Right renal pelvis (tissue), 4 donors: ENCODE results near the gene MARVELD1. TPM values are rescaled to one million over a fixed set of nuclear protein-coding genes. Genes with fewer than 3 reads are reported as not detected.
A peak's percentile ranks its signal among the peaks of the same experiment; 100 is the strongest.
"Not testable (repeated sequence)": the region's sequence is repeated elsewhere in the genome, so short reads cannot be mapped to it uniquely, and the experiment has no call there.

ENCODE experiments used
- DNase-seq, 4 donors: peaks; one replicate each; pipeline ENCODE4 v3.0.0-alpha.2; 2013; ENCODE audit warnings: low read depth in 4 of 4, low spot score in 3 of 4, missing footprints in 1 of 4
- polyA plus RNA-seq, 4 donors: library from polyadenylated mRNA; unstranded; fragments of 120-200 nt; gene quantifications; one replicate each; pipeline ENCODE4 v1.2.1, GENCODE V29; 2013; ENCODE audit not compliant: insufficient read length in 4 of 4

Gene MARVELD1
- polyA plus RNA-seq: 10 to 100 TPM; 48.2 to 55.3 (median 51.1) TPM

- peak in 2 of 4 donors; percentile 63 to 70 for DNase-seq
Observed at GRCh38 chr10:97713339-97713825, at the start of gene MARVELD1. Gene MARVELD1, plus strand, starts transcription at chr10:97713730. Its CDS starts 147 bp downstream, at chr10:97713877.

DNA sequence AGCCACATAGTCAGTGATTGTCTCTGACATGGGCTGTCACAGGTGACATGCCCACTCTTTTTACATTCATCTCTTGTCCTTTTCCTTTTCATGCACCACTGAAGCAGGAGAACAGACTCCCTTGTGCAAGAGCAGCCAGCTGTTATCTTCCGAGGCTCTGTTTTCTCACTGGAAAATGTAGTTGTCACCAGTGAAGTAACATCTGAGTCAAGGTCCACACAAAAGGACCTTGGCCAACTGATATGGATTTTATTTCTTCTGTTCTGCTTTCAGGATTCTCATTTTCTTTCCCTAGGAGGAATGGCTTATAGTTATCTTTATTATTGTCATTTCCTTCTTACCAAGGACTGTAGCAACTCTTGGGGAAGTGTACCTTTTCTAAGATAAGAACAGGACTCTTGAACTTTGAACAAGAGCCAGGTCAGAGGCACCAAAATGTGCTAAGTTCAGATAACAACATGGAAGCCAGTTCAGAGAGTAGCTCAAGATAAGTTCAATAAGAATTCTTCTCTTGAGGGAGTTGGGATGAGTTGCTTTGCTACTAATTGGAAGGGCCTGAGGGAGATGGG, 49.2 kb upstream of the MARVELD1 start:
- no peak for DNase-seq

DNA sequence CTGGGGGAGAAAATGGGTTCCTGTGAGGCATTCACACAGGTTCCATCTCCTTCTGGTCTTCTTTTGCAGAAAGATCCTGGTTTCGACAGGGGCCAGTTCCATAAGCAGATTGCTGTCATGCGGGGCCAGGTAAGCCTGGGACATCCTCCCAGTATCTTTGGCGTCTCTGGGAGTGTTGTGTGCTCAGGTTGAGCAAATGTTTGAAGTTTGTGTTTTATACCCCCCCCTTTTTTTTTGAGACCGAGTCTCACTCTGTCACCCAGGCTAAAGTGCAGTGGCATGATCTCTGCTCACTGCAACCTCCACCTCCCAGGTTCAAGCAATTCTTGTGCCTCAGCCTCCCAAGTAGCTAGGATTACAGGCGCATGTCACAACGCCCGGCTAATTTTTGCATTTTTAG, 46.5 kb upstream of the MARVELD1 start:
- no peak for DNase-seq

DNA sequence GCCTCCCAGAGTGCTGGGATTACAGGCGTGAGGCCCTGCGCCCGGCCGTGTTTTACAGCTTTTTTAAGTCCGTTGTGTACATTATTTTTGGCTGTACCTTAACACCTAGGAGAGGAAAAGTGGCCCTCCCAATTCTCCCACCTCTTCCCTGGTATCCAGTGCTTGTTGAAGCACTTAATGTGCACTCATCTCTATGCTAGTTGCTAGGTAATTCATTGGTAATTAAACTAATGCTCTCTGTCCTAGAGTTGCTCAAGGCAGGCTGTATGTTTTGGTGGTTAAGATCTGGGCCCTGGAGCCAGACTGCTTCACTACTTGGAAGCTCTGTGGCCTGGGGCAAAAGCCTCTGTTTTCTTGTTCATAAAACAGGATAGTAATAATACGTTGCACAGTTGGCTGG, 46.1 kb upstream of the MARVELD1 start:
- DNase-seq: no peak

DNA sequence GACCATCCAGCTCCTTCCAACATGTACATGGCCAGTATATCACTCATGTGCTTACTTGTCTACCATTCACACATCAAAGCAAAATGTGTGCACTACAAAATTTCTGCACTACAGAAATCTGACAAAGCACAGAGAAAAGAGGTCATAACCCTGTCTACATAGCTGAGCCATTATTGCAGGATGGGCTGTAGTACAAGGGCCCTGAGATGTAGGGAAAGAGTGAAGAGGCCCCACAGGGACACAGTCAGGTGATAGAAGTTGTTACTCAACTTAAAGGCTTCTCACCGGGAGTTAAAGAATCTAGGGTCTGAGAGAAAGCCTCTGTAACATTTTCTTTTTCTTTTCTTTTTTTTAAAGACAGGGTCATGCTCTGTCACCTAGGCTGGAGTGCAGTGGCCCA, 44.0 kb upstream of the MARVELD1 start:
- no peak for DNase-seq

DNA sequence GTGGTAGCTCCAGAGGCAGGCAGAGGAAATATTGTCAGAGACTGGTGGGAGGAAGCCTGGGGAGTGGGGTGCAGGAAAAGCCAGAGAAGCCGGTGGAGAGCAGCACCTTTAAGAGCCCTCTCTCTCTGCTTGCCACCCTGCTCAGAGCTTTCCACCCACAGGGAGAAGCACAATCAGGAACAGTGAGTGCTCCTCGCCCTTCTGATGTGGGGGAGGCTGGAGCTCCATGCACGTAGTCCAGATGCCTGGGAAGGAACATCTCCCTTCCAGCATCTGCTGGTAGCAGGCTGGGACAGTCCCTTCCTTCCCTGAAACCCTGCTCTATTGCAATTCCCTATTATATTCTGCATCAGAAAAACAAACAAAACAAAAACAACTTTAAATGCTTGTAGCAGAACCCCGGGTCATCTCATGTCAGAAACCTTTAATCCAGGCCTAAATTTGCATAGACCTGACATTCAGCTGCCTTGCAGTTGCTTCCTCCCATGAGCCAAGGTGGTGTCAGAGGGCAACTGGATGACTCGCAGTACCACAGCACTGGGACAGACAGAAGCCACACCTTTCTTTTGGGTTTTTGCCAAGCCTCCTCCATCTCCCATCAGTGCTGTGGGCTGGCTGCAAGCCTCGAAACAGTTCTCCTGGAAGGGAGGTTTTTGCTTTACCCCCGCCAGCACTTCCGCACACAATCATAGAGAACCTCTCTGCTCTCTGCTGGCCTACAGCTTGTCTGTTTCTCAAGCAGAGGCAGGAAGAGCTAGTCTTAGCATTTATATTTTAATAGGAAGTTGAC, 39.6 kb upstream of the MARVELD1 start:
- no peak for DNase-seq

- DNase-seq: no peak
Observed at GRCh38 chr10:97675222-97675621, 38.3 kb upstream of the MARVELD1 start.

DNA sequence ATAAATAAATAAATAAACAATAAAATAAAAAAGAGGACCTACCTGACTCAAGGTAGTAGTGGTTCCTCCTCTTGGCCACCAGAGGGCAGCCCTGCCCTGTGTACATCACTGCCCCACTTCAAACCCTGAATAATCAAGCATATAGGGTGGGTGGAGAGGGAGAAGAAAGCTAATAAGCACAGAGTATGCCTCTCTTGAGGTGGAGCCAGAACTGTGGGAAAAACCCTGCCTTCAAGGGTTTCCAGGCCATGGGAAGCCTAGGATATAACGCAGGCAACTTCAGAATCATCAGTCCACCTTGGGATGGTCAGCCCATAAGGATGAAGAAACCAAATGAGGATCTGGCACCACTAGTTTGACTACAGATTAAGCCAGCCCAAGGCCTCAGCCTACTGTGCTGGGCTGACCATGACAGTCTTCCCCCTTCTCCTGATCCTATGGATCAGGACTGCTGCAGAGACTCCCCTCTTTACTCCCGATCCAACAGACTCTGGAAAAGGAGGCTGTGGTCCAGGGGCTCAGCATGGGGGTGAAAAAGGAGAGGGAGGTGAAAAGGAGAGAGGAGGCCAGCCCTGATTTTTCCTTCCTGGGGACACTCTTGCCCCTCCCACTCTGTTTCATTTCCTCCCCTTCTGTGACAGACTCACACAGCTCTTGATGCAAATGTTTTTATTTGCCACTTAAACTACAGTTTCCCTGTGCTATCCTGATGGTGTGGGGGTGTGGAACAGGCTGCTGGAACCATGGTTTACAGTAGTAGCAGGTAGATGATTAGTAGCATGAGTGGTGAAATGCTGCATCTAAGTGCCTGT, 36.6 kb upstream of the MARVELD1 start:
- no peak for DNase-seq

DNA sequence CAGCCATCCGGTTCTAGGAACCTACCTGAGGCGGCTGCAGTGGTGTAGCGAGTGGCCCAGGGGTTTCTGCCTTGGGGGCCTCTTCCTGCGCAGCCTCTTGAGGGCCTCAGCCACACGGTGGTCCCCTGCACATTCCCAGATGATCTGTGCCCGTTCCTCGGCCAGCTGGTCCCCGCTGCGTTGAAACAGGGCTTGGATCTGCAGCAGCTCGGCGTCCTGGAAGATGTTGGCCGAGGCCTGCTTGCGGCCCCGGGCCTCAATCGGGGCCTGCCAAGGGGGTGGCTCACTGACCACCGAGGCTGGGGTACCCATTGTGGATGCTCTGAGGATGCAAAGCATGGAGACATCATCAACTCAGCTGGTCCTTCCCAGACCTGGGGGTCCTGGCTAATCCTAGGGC, 33.9 kb upstream of the MARVELD1 start:
- no peak for DNase-seq

- DNase-seq: no peak
Observed at GRCh38 chr10:97682042-97682441, 31.5 kb upstream of the MARVELD1 start.

GRCh38 chr10:97683556-97684367, 29.8 kb upstream of the MARVELD1 start:
- no peak for DNase-seq

DNA sequence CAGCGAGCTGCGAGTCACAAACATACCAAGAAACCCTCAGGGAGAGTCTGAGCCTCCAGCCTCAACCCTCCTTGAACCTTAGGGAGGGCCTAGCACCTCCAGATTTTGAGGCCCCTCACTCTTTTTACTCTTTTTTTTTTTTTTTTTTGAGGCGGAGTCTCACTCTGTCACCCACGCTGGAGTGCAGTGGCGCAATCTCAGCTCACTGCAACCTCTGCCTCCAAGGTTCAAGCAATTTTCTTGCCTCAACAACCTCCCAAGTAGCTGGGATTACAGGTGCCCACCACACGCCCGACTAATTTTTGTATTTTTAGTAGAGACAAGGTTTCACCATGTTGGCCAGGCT, 29.2 kb upstream of the MARVELD1 start:
- DNase-seq: not testable (repeated sequence)

DNA sequence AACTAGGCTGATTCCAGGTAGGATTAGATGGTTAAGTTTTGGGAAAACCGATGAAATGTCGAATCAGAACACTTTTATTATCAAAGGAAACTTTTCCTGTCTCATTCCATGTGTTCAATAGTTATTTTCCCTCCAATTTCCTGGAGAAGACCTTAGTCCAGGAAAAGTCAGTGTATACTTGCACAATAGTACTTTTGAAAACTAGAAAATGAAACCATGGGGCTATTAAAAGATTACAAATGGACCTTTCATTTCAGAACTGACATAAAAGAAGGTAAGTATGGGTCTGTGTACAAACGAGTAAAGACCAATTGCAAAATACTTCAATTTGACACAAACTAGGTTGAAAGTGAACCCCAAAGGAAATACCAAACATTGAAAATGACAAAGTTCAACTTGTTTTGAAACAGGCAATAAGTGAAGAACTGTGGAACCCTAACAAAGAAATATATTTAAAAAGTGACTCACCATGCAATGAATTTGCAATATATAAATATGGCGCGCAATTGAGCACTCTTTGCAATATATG, 28.6 kb upstream of the MARVELD1 start:
- no peak for DNase-seq

DNA sequence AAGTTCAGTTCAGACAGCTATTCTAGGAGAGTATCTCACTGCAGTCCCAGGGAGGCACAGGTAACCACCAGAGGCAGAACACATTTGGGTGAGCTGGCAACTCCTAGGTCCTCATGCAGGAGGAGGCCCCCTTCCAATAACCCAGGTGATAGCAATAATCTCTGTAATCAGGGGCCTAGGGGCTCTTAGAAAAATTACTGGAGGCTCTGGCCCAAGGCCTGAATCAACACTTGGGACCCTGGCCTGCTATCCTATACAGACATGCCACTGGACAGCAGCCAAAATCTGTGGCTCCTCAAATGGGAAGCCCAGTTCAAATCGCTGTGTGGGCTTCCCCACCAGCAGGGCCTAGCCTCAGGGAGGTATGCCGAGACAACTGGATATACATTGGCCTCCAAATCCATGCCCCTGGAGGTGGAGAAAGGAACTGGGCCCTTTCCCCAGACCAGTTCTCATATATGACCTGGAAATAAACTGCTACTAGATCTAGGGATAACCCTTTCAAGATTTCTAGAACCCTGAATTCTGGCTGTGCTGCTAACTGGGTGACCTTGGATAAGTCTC, 28.1 kb upstream of the MARVELD1 start:
- no peak for DNase-seq

- DNase-seq: no peak
Observed at GRCh38 chr10:97686301-97686961, 27.1 kb upstream of the MARVELD1 start.

DNA sequence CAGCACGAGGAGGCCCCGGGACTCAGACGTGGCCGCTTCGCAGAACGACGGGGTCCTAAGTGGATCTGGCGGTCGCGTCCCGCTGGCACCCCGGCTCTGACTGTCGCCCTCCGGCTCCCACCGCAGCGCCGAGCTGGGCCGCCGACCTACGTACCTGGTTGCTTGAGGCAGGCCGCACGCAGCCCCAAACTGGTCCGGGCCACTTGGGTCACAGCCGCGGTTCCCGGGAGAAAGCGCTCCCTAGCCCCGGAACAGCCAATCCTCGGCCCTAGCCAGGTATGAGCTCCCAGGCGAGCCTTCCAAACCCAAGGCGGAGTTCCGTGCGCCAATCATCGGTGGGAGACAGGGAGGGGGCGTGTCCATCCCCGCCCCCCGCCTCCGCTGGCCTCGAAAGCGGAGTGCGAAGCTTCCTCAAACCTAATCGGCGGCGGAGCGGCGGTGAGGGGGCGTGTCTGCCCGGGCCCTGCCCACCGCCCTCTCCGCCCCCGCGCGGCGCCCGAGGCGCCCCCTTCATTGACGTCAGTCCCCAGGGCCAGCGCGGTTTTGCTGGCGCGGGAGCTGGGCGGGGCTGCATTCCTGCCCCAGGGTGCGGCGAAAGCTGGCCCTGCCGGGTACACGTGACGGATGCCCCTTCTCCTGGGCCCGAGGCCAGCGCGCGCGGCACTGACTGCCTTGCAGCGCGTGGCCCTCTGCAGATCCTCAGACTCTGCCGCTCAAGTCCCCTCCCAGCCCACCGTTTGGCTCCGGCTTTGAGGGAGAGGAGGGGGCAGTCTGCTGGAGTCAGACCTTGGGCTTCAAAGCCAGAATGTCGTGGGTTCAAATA, 26.4 kb upstream of the MARVELD1 start, which contains the start of gene AVPI1:
Gene AVPI1, minus strand, starts transcription at position 280 of the 823 bp plus-strand sequence. CDS start 7,336 bp downstream, outside the sequence.
- peak; percentile 91 to 92 (median 92) for DNase-seq

GRCh38 chr10:97687785-97688781, 25.4 kb upstream of the MARVELD1 start:
- no peak for DNase-seq
